GM12878 (cell line): ENCODE data around the gene OPRD1. TPM values are rescaled to one million over a fixed set of nuclear protein-coding genes. Genes with fewer than 3 reads are reported as not detected.

ENCODE experiments used
- ATAC-seq: fragments of 200-7000 bp; cut with Tn5 transposase; 3 replicates; pipeline ENCODE4 v1.9.1; 2020; ENCODE audit warnings: mild to moderate bottlenecking, moderate library complexity
- BruUV-seq: library from RNA; stranded (reverse); fragments of 400-500 nt; replicated peaks from 2 replicates; lab custom pipeline; 2021; lab: Mats Ljungman, UMichigan
- CTCF ChIA-PET: fragments of 300-600 bp; sonication (Branson Sonifier 250); formaldehyde crosslinking; extraction: SDS; loops from one replicate; lab custom pipeline; 2021; ENCODE audit warnings: inconsistent platforms; lab: Yijun Ruan, JAX
- POLR2A ChIA-PET: fragments of 350-600 bp; formaldehyde crosslinking; extraction: SDS; loops from one replicate; lab custom pipeline; 2021; ENCODE audit warnings: inconsistent platforms; lab: Charles Lee
- RAD21 ChIA-PET: fragments of 300-600 bp; sonication (Branson Sonifier 250); formaldehyde crosslinking; loops from one replicate; lab custom pipeline; 2023; ENCODE audit warnings: antibody characterized with exemption; ENCODE audit not compliant: unreplicated experiment; lab: Charles Lee
- SMC1A ChIA-PET: fragments of 300-600 bp; sonication (Branson Sonifier 250); formaldehyde crosslinking; loops from one replicate; lab custom pipeline; 2023; ENCODE audit not compliant: unreplicated experiment, uncharacterized antibody; lab: Charles Lee
- DNase-seq: peaks from one replicate; pipeline ENCODE4 v3.0.0-alpha.2; 2011; ENCODE audit warnings: low read depth, low spot score
- FAIRE-seq: peaks from 3 replicates; lab custom pipeline; 2011; peaks lifted over from hg19 to GRCh38; lab: Jason Lieb, UNC
- H2AFZ ChIP-seq: 2 replicates; pipeline ENCODE4 v1.6.0; 2011; ENCODE audit warnings: low read depth, low read length, control low read depth; ENCODE audit not compliant: control insufficient read depth
- H3K27ac ChIP-seq: 2 replicates; pipeline ENCODE4 v1.5.1; 2011; ENCODE audit warnings: control low read depth; ENCODE audit not compliant: control insufficient read depth, insufficient read depth
- H3K27me3 ChIP-seq, 2 experiments: replicated peaks in 1 of 2; 2 replicates each; pipeline versions ENCODE4 v1.6.0 to v1.6.1; 2011; ENCODE audit warnings: low read length in 1 of 2; ENCODE audit not compliant: control insufficient read depth in 2 of 2, insufficient read depth in 2 of 2
- H3K36me3 ChIP-seq, 2 experiments: 2 replicates each; pipeline ENCODE4 v1.5.1; 2011; ENCODE audit warnings: low read length in 1 of 2; ENCODE audit not compliant: control insufficient read depth in 2 of 2, insufficient read depth in 2 of 2
- H3K4me1 ChIP-seq: 2 replicates; pipeline ENCODE4 v1.6.1; 2011; ENCODE audit warnings: mild to moderate bottlenecking, low read length, moderate library complexity, mixed read lengths; ENCODE audit not compliant: control insufficient read depth, insufficient read depth
- H3K4me2 ChIP-seq: 2 replicates; pipeline ENCODE4 v1.6.0; 2011; ENCODE audit warnings: control low read depth; ENCODE audit not compliant: control insufficient read depth, insufficient read depth
- H3K4me3 ChIP-seq: fragments of 200-600 bp; sonication (generic); 2 replicates; pipeline ENCODE4 v1.5.1; 2016
- H3K79me2 ChIP-seq: 2 replicates; pipeline ENCODE4 v1.6.0; 2011; ENCODE audit warnings: low read length; ENCODE audit not compliant: control insufficient read depth, insufficient read depth
- H3K9ac ChIP-seq: 2 replicates; pipeline ENCODE4 v1.8.0; 2011; ENCODE audit warnings: low read length, control low read depth, mixed read lengths; ENCODE audit not compliant: control insufficient read depth, insufficient read depth
- H3K9me3 ChIP-seq: replicated peaks from 3 replicates; pipeline ENCODE4 v1.5.1; 2011; ENCODE audit warnings: mild to moderate bottlenecking, low read length; ENCODE audit not compliant: control insufficient read depth, insufficient read depth
- H4K20me1 ChIP-seq: 2 replicates; pipeline ENCODE4 v1.6.0; 2011; ENCODE audit not compliant: control insufficient read depth, insufficient read depth
- ASH2L ChIP-seq: fragments of 300-600, 200-600 bp; sonication (generic); IDR thresholded peaks from 2 replicates; pipeline ENCODE4 v1.6.1; 2017; ENCODE audit warnings: low read depth, mild to moderate bottlenecking, borderline replicate concordance
- CBFB ChIP-seq: IDR thresholded peaks from 2 replicates; pipeline ENCODE4 v1.6.1; 2016; ENCODE audit warnings: antibody characterized with exemption, low read depth
- KAT2A ChIP-seq: conservative IDR thresholded peaks from 2 replicates; pipeline ENCODE4 v1.6.1; 2011; ENCODE audit warnings: low read depth, low read length; ENCODE audit not compliant: control insufficient read depth
- MLLT1 ChIP-seq: fragments of 450-650 bp; IDR thresholded peaks from 2 replicates; pipeline ENCODE4 v1.6.1; 2016; ENCODE audit warnings: mild to moderate bottlenecking
- WGBS: methylation state at CpG from one replicate; pipeline ENCODE4 v1.1.6; 2016; ENCODE audit warnings: low lambda C conversion rate; ENCODE audit not compliant: insufficient replicate concordance, insufficient coverage; ENCODE audit errors: missing lambda C conversion rate; 5-methylcytosine and 5-hydroxymethylcytosine counted together
- in situ Hi-C: fragments of 300-500 bp; cut with MboI; formaldehyde crosslinking; loops from 9 replicates; pipeline ENCODE4 v1.14.3; 2018; ENCODE audit warnings: mixed read lengths
- intact Hi-C: fragments of 100-400 bp; cut with micrococcal nuclease; formaldehyde crosslinking; loops from one replicate; pipeline ENCODE4 v1.14.2; 2022; ENCODE audit not compliant: unreplicated experiment
- polyA plus RNA-seq, 11 experiments: library from polyadenylated mRNA; depleted of rRNA in 4 of 11; unstranded in 6 of 11; stranded (reverse) in 5 of 11; fragments of >200 nt; fragmentation: Nextera tagmentation in 4 of 11; fragmentation: Illumina TruSeq in 1 of 11; extraction: Ambion mirVana in 4 of 11; extraction: Trizol in 1 of 11; gene quantifications; 1 replicate in 1 of 11; 2 replicates in 10 of 11; pipeline versions ENCODE4 v1.2.1 to v1.2.3, GENCODE V29; 2011 to 2016; ENCODE audit warnings: inconsistent platforms in 2 of 11, missing spikeins in 2 of 11, low read depth in 1 of 11
- total RNA-seq, 4 experiments: library from RNA; depleted of rRNA in 3 of 4; stranded (reverse); fragments of >200 nt in 3 of 4; fragmentation: Illumina TruSeq in 1 of 4; extraction: Trizol in 1 of 4; gene quantifications; 2 replicates each; pipeline versions ENCODE4 v1.2.1 to v1.2.3, GENCODE V29; 2013 to 2021

The OPRD1 gene
- total and polyA plus RNA-seq, 10 of the 15 experiments (the other 5 are each of a cell fraction or from before 2014, with no cell fraction given) = 0.02 TPM; not detected in 8

- no TSS peak for BruUV-seq
- 48% methylated on average over 6 of the region's 6 CpGs for WGBS
- H3K79me2 ChIP-seq = no peaks in the 10 kb centered on the region
- CTCF ChIA-PET = interaction anchor here (1.1 kb wide), 1 partner anchor 98 kb away, joined by 3 read pairs; no protein-coding TSS in a partner anchor
- ATAC-seq (no peak), FAIRE-seq (no peak), DNase-seq (no peak)
- TF ChIP-seq ASH2L = no peak
- TF ChIP-seq MLLT1 = no peak
- RAD21 ChIA-PET = no interaction called here
- H4K20me1 ChIP-seq = no peaks in the 10 kb centered on the region
- SMC1A ChIA-PET = no interaction called here
- POLR2A ChIA-PET = no interaction called here
- in situ Hi-C loops = loop anchor here (5.0 kb wide), 1 partner anchor 417 kb away; no protein-coding TSS in a partner anchor
- no peak overlapping the region for H3K27ac ChIP-seq
- H3K9ac ChIP-seq = no peak overlapping the region
- no peaks in the 10 kb centered on the region for H3K36me3 ChIP-seq
- no peak overlapping the region for H2AFZ ChIP-seq
- H3K4me1 ChIP-seq = no peaks in the 10 kb centered on the region
- no peak overlapping the region for H3K4me3 ChIP-seq
- H3K9me3 ChIP-seq = no peaks in the 10 kb centered on the region
- H3K27me3 ChIP-seq = no peaks in the 10 kb centered on the region
- H3K4me2 ChIP-seq = no peak overlapping the region
- intact Hi-C loops = loop anchor here (10.0 kb wide), 1 partner anchor 425 kb away; no protein-coding TSS in a partner anchor
Observed at GRCh38 chr1:28779751-28780408, 32.1 kb upstream of the OPRD1 start.

DNA sequence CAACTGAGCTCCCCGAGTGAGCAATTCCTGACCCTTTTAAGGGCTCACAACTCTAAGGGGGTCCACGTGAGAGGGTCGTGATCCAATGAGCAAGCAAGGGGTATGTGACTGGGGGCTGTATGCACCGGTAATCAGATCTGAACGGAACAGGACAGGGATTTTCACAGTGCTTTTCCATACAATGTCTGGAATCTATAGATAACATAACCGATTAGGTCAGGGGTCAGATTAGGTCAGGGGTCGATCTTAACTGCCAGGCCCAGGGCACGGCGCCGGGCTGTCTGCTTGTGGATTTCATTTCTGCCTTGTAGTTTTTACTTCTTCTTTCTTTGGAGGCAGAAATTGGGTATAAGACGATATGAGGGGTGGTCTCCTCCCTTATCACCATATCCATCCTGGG, 30.7 kb upstream of the OPRD1 start:
- FAIRE-seq (no peak), ATAC-seq (no peak), DNase-seq (no peak)
- intact Hi-C loops = loop anchor here (10.0 kb wide), 1 partner anchor 423 kb away; no protein-coding TSS in a partner anchor
- H3K4me2 ChIP-seq = no peak overlapping the region
- RAD21 ChIA-PET = no interaction called here
- no peaks in the 10 kb centered on the region for H3K79me2 ChIP-seq
- no peak overlapping the region for H2AFZ ChIP-seq
- CTCF ChIA-PET = interaction anchor here (1.2 to 8.0 kb wide), 2 partner anchors 98 to 421 kb away, joined by 3 to 268 read pairs; no protein-coding TSS in a partner anchor
- 62% methylated on average over 11 of the region's 11 CpGs for WGBS
- in situ Hi-C loops = loop anchor here (5.0 kb wide), 1 partner anchor 416 kb away; no protein-coding TSS in a partner anchor
- no peaks in the 10 kb centered on the region for H3K36me3 ChIP-seq
- H3K27me3 ChIP-seq = no peaks in the 10 kb centered on the region
- SMC1A ChIA-PET = interaction anchor here (0.7 to 7.3 kb wide), 2 partner anchors 96 to 255 kb away, joined by 3 to 107 read pairs; no protein-coding TSS in a partner anchor
- no peaks in the 10 kb centered on the region for H4K20me1 ChIP-seq
- no peaks in the 10 kb centered on the region for H3K4me1 ChIP-seq
- H3K9me3 ChIP-seq = no peaks in the 10 kb centered on the region
- no peak overlapping the region for H3K4me3 ChIP-seq
- POLR2A ChIA-PET = no interaction called here
- TF ChIP-seq CBFB (no peak), KAT2A (no peak)
- TF ChIP-seq, all 136 proteins: peak for 0
- Histone ChIP-seq H3K27ac (no peak overlapping the region), H3K9ac (no peak overlapping the region)
- no TSS peak for BruUV-seq
